Measurements from ENCODE around the gene NRROS.
"Not testable (repeated sequence)": the region's sequence is repeated elsewhere in the genome, so short reads cannot be mapped to it uniquely, and the experiment has no call there.

The NRROS gene

DNA sequence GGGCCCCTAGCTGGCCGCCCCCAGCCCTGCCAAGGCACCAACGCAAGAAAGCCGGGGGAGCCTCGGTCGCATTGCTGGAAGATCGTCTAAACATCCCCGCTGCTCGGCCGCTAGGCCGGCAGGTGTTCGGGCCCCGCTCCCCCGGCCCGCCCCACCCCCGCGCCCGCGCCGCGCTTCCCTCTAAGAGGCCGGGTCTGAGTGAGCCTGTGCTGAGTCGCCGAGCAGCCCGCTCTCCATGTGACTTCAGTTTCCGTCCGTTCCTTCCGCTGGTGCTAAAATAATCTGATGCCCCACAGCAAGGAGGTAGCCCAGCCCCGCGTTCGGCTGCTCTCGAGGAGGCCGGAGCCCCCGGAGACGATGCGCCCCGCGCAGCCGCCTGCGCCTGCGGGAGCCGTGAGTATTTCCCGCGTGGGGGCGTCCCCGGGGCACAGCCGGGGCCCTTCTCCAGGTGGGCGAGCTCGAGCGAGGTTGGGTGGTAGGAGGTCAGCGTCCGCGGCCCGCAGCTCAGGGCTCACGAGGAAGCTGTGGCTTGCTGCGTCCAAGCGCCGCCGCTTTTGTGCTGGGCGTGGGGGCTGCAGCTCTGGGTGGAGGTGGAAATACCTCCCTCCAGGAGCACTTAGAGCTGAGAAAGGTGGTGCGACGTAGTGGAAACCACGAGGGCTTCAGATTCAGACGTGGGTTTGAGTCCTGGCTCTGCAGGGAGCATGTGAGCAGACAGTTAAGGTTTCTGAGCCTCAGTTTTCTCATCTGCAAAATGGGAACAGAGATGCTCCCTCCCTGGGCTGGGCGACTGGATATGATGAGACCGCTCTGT, at the start of gene NRROS:
NRROS (plus strand) TSS at position 212 of the 814 bp plus-strand sequence. CDS start 14,846 bp downstream, outside the sequence.
- peak; percentile 36 to 51 for DNase-seq (ENCODE audit: low read depth in 1 of 2, low spot score in 1 of 2)

- no peak for DNase-seq (ENCODE audit: low read depth in 1 of 2, low spot score in 1 of 2)
Measured at GRCh38 chr3:196590279-196590678, 49.2 kb upstream of the NRROS start.

DNA sequence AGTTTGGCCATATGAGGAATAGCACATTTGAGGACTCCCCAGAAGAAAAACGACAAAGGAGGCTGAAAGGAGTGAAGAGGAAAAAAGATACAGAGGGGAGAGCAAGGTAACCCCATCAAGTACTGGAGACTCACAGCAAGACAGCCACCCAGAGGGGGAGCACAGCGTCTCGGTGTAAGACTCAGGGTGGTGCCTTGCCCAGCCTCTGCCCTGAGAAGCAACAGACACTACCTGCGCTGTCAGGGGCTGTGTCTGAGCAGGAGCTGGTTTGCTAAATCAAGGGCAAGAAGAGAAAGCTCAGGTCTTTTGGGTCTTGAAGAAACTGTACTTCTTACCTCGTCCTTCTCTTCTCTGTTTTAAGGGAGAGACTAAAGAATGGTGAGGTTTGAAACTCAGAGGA, 43.1 kb upstream of the NRROS start:
- no peak for DNase-seq (ENCODE audit: low read depth in 1 of 2, low spot score in 1 of 2)

- DNase-seq (ENCODE audit: low read depth in 1 of 2, low spot score in 1 of 2) = not testable (repeated sequence)
Measured at GRCh38 chr3:196597971-196598733, 41.3 kb upstream of the NRROS start.

GRCh38 chr3:196599734-196600128, 39.8 kb upstream of the NRROS start:
- DNase-seq (ENCODE audit: low read depth in 1 of 2, low spot score in 1 of 2) = no peak

DNA sequence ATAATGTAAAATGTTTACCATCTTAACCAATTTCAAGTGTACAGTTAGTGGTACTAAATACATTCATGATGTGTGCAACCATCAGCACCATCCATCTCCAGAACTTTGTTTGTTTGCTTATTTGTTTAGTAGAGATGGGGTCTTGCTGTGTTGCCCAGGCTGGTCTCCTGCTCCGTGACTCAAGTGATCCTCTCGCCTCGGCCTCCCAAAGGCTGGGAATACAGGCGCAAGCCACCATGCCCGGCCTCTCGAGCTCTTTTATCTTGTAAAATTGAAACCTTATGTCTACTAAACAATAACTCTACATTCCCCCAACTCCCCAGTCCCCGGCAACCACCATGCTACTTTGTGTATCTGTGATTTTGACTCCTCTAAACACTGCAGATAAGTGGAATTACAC, 39.1 kb upstream of the NRROS start:
- no peak for DNase-seq (ENCODE audit: low read depth in 1 of 2, low spot score in 1 of 2)

DNA sequence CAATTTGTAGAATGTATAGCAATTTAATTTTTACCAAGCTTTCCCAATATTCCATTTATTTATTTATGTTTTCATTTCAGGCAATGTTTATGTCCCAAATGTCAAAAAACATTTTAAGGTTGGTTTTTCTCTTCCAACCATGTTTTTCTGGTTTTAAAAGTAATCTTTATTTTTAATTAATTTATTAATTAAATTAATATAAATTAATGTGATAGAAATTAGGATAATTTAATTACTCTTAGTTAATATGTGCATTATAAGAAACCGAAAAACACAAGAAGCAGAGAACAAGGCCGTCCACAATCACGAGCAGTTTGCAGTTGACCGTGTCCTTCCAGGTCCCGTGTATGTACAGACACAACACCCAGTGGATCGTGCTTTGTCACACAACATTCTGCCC, 36.8 kb upstream of the NRROS start:
- DNase-seq (ENCODE audit: low read depth in 1 of 2, low spot score in 1 of 2) = no peak

GRCh38 chr3:196603683-196604082, 35.8 kb upstream of the NRROS start:
- no peak for DNase-seq (ENCODE audit: low read depth in 1 of 2, low spot score in 1 of 2)

GRCh38 chr3:196604548-196604947, 34.9 kb upstream of the NRROS start:
- peak; percentile 22 to 30 for DNase-seq (ENCODE audit: low read depth in 1 of 2, low spot score in 1 of 2)

DNA sequence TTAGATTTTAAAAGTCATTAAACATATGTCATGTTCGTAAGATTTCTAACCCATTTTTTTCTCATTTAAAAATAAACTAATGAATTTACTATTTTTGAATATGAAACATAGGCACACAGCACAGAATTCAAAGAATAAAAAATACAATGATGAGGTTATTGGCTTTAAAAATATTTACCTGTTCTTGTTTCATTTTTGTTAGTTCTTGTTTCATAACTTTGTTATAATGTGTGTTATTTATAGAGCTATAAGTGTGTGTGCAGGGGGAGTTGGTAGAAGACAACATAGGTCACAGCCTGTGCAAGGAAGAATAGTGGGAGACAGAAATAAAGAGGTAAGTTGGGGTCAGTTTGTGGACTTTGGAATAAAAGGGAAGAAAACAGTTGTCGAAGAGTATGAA, 30.8 kb upstream of the NRROS start:
- no peak for DNase-seq (ENCODE audit: low read depth in 1 of 2, low spot score in 1 of 2)

GRCh38 chr3:196609343-196609775, 30.1 kb upstream of the NRROS start:
- DNase-seq (ENCODE audit: low read depth in 1 of 2, low spot score in 1 of 2) = peak; percentile 88 to 91

GRCh38 chr3:196609805-196610515, 29.5 kb upstream of the NRROS start:
- DNase-seq (ENCODE audit: low read depth in 1 of 2, low spot score in 1 of 2) = no peak

DNA sequence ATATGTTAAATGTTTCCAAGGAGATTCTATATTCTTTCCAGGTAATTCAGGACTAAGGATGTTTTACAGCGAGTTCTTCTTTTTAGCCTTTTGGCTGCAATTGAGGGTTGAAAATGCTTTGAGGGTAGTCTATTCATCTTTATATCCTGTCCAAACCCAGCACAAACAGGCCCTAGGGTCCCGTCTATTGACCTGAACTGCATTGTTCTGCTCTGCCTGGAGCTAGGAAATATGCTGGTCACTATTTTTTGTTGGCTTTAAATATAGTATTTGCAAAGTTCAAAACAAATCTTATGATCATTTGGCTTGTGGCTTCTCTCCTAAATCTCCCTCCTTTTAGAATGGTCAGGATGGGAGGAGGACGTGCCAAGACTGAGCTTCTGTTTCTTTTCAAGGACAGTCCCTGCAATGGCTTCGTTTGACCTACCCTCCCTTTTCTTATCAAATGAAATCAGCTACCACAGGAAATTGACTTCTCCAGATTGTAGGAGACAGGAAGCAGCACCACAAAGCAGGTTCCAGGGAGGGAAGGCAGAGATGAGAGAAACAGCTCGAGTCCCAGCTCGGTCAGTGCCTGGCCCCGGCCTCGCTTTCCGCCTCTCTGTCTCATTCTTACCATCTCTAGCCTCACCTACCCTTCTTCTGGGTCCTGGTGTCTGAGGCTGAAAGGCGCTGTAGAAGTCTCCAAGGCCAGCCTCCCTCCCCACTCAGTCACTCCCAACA, 27.6 kb upstream of the NRROS start:
- no peak for DNase-seq (ENCODE audit: low read depth in 1 of 2, low spot score in 1 of 2)

GRCh38 chr3:196615234-196615633, 24.3 kb upstream of the NRROS start:
- not testable (repeated sequence) for DNase-seq (ENCODE audit: low read depth in 1 of 2, low spot score in 1 of 2)

DNA sequence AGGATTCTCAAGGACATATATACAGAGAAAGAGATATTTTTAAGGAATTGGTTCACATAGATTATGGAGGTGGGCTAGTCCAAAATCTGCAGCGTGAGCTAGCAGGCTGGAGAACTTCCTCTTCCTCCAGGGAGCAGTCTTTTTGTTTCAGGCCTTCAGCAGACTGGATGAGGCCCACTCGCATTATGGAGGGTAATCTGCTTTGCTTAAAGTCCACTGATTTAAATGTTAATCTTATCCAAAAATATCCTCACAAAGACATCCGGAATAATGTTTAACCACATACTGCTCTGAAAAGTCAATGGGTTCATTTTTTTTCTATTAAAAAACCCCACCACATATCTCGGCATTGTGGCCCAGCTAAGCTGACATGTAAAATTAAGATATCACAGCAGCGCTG, 22.2 kb upstream of the NRROS start:
- no peak for DNase-seq (ENCODE audit: low read depth in 1 of 2, low spot score in 1 of 2)

DNA sequence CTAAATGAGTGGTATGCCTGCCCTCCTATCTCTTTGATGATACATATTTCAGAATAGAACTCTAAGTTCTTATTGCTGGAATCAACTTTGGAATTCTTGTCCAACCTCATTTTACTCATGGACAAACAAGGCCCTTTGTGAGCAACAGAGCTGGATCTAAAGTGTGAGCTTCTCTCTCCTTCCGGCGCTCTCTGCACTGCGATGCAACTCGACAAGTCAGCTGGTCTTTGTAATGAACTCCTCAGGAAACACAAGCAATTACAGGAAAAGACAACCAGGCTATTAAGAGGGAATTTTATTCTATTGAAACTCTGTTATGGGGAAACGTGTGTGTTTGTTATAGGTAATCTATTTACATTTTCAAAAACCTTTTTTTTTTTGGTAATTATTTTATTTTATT, 20.3 kb upstream of the NRROS start:
- DNase-seq (ENCODE audit: low read depth in 1 of 2, low spot score in 1 of 2) = no peak

DNA sequence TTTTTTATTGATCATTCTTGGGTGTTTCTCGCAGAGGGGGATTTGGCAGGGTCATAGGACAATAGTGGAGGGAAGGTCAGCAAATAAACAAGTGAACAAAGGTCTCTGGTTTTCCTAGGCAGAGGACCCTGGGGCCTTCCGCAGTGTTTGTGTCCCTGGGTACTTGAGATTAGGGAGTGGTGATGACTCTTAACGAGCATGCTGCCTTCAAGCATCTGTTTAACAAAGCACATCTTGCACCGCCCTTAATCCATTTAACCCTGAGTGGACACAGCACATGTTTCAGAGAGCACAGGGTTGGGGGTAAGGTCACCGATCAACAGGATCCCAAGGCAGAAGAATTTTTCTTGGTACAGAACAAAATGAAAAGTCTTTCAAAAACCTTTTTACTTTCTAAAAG, 19.9 kb upstream of the NRROS start:
- not testable (repeated sequence) for DNase-seq (ENCODE audit: low read depth in 1 of 2, low spot score in 1 of 2)

GRCh38 chr3:196620161-196620604, 19.3 kb upstream of the NRROS start:
- no peak for DNase-seq (ENCODE audit: low read depth in 1 of 2, low spot score in 1 of 2)

GRCh38 chr3:196620684-196621083, 18.8 kb upstream of the NRROS start:
- DNase-seq (ENCODE audit: low read depth in 1 of 2, low spot score in 1 of 2) = no peak

DNA sequence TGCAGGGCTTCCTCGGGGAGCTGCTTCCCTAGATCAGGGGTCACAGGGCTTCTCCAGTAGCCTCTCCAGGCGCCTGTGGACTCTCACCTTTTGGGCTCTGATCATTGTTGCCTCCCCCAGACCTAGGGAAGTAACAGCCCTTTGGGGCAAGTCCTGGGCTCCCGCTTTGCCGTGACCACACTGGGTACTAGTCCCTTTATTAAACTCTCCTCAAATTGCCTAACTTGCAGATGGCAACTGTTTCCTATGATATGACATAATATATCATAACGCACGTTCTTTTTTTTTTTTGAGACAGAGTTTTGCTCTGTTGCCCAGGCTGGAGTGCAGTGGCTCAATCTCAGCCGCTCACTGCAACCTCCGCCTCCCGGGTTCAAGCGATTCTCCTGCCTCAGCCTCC, 17.9 kb upstream of the NRROS start:
- no peak for DNase-seq (ENCODE audit: low read depth in 1 of 2, low spot score in 1 of 2)
